COLO668 (cell line): ENCODE results near the gene YBX2.
A peak's percentile ranks its signal among the peaks of the same experiment; 100 is the strongest.
"Not testable (repeated sequence)": the region's sequence is repeated elsewhere in the genome, so short reads cannot be mapped to it uniquely, and the experiment has no call there.

Experiments
- DNase-seq: peaks from one replicate; lab custom pipeline; 2025; ENCODE audit not compliant: unreplicated experiment; lab: John Stamatoyannopoulos, UW

YBX2 gene

GRCh38 chr17:7294614-7295153, at the start of gene YBX2:
TSS of gene YBX2 (minus strand) at chr17:7294639. CDS start at chr17:7294500, 139 bp downstream.
- DNase-seq: peak; percentile 90

GRCh38 chr17:7343250-7343649, 48.8 kb upstream of the YBX2 start:
- no peak for DNase-seq

GRCh38 chr17:7341842-7342241, 47.4 kb upstream of the YBX2 start:
- no peak for DNase-seq

GRCh38 chr17:7340179-7340578, 45.7 kb upstream of the YBX2 start:
- no peak for DNase-seq

GRCh38 chr17:7337600-7337999, 43.2 kb upstream of the YBX2 start:
- not testable (repeated sequence) for DNase-seq

- DNase-seq: no peak
Observed at GRCh38 chr17:7336240-7337175, 42.1 kb upstream of the YBX2 start, which contains the start of gene ACAP1. TSS of gene ACAP1 (plus strand) at chr17:7336529. CDS start at chr17:7336735, 206 bp downstream.

GRCh38 chr17:7335765-7336164, 41.3 kb upstream of the YBX2 start:
- DNase-seq: not testable (repeated sequence)

GRCh38 chr17:7334938-7335538, 40.6 kb upstream of the YBX2 start:
- DNase-seq: no peak

GRCh38 chr17:7332600-7333069, 38.2 kb upstream of the YBX2 start:
- not testable (repeated sequence) for DNase-seq

GRCh38 chr17:7332111-7332510, 37.7 kb upstream of the YBX2 start:
- no peak for DNase-seq

GRCh38 chr17:7330638-7331015, 36.2 kb upstream of the YBX2 start:
- DNase-seq: no peak

- peak; percentile 59 for DNase-seq
Observed at GRCh38 chr17:7329997-7330637, 35.7 kb upstream of the YBX2 start.

GRCh38 chr17:7329374-7329996, 35.0 kb upstream of the YBX2 start:
- DNase-seq: peak; percentile 95

GRCh38 chr17:7328840-7329373, 34.5 kb upstream of the YBX2 start, which contains the start of gene NEURL4:
TSS of gene NEURL4 (minus strand) at chr17:7329335. CDS start at chr17:7329312, 23 bp downstream.
- peak; percentile 46 for DNase-seq

GRCh38 chr17:7328009-7328408, 33.6 kb upstream of the YBX2 start:
- no peak for DNase-seq

GRCh38 chr17:7327501-7327900, 33.1 kb upstream of the YBX2 start:
- no peak for DNase-seq

- no peak for DNase-seq
Observed at GRCh38 chr17:7327056-7327455, 32.6 kb upstream of the YBX2 start.

GRCh38 chr17:7326186-7326585, 31.7 kb upstream of the YBX2 start:
- no peak for DNase-seq

GRCh38 chr17:7325031-7325528, 30.6 kb upstream of the YBX2 start:
- no peak for DNase-seq

- no peak for DNase-seq
Observed at GRCh38 chr17:7324438-7324779, 30.0 kb upstream of the YBX2 start.
